H1 (cell line): ENCODE measurements around the gene GH2. TPM values are rescaled to one million over a fixed set of nuclear protein-coding genes. Genes with fewer than 3 reads are reported as not detected.
"Not testable (repeated sequence)": the region's sequence is repeated elsewhere in the genome, so short reads cannot be mapped to it uniquely, and the experiment has no call there.

Experiments
- CTCF ChIA-PET: fragments of 300-600 bp; sonication (Branson Sonifier 250); formaldehyde crosslinking; loops from one replicate; lab custom pipeline; 2021; ENCODE audit not compliant: partially characterized antibody; lab: Charles Lee
- POLR2A ChIA-PET: fragments of 300-600 bp; sonication (Branson Sonifier 250); formaldehyde crosslinking; loops from one replicate; lab custom pipeline; 2021; ENCODE audit warnings: inconsistent platforms; ENCODE audit not compliant: partially characterized antibody; lab: Charles Lee
- DNase-seq, 2 experiments: peaks; one replicate each; pipeline versions ENCODE4 v3.0.0 to v3.0.0-alpha.2; 2010 to 2022; ENCODE audit warnings: low spot score in 2 of 2, low read depth in 1 of 2, mixed read lengths in 1 of 2
- FAIRE-seq: peaks from 2 replicates; lab custom pipeline; 2011; peaks lifted over from hg19 to GRCh38; lab: Jason Lieb, UNC
- H2AFZ ChIP-seq: 2 replicates; pipeline ENCODE4 v1.8.1; 2012; ENCODE audit warnings: low read length, inconsistent platforms
- H2AK5ac ChIP-seq: 2 replicates; pipeline ENCODE4 v1.6.1; 2013; ENCODE audit warnings: low read depth, low read length
- H2BK120ac ChIP-seq: replicated peaks from 2 replicates; pipeline ENCODE3; 2013; ENCODE audit warnings: low read depth, low read length, inconsistent platforms
- H2BK12ac ChIP-seq: 2 replicates; pipeline ENCODE4 v1.6.1; 2013; ENCODE audit warnings: low read depth, low read length
- H2BK15ac ChIP-seq: 2 replicates; pipeline ENCODE4 v1.6.1; 2013; ENCODE audit warnings: low read length
- H2BK20ac ChIP-seq: 2 replicates; pipeline ENCODE4 v1.6.1; 2013; ENCODE audit warnings: low read length
- H2BK5ac ChIP-seq: 2 replicates; pipeline ENCODE4 v1.6.1; 2013; ENCODE audit warnings: low read depth, low read length
- H3K14ac ChIP-seq: 2 replicates; pipeline ENCODE4 v1.6.1; 2013; ENCODE audit warnings: inconsistent platforms; ENCODE audit not compliant: insufficient read length
- H3K18ac ChIP-seq: 2 replicates; pipeline ENCODE4 v1.6.1; 2013; ENCODE audit warnings: low read length; ENCODE audit errors: extremely low read depth
- H3K23ac ChIP-seq: 2 replicates; pipeline ENCODE4 v1.6.1; 2013; ENCODE audit warnings: inconsistent platforms; ENCODE audit not compliant: insufficient read length
- H3K23me2 ChIP-seq: 2 replicates; pipeline ENCODE4 v1.6.1; 2013; ENCODE audit warnings: low read depth, low read length
- H3K27ac ChIP-seq: 2 replicates; pipeline ENCODE4 v1.6.1; 2011; ENCODE audit warnings: low read depth, low read length, inconsistent platforms
- H3K27me3 ChIP-seq, 4 experiments: replicated peaks in 1 of 4; 1 replicate in 1 of 4; 2 replicates in 3 of 4; pipeline versions ENCODE4 v1.6.1 to v1.8.1; 2011 to 2013; ENCODE audit warnings: low read length in 3 of 4, mild to moderate bottlenecking in 3 of 4, inconsistent platforms in 2 of 4, mixed read lengths in 2 of 4, moderate library complexity in 1 of 4; ENCODE audit not compliant: control insufficient read depth in 3 of 4, insufficient read depth in 3 of 4; ENCODE audit errors: extremely low read depth in 1 of 4
- H3K36me3 ChIP-seq, 4 experiments: 2 replicates each; pipeline versions ENCODE4 v1.6.1 to v1.8.1; 2011 to 2013; ENCODE audit warnings: mild to moderate bottlenecking in 4 of 4, low read length in 3 of 4, moderate library complexity in 2 of 4, control low read depth in 1 of 4, inconsistent platforms in 1 of 4; ENCODE audit not compliant: insufficient read depth in 4 of 4, control insufficient read depth in 2 of 4
- H3K4ac ChIP-seq: replicated peaks from 2 replicates; pipeline ENCODE3; 2013; ENCODE audit warnings: low read length, low read depth, mixed read lengths, inconsistent platforms; ENCODE audit not compliant: insufficient read length
- H3K4me1 ChIP-seq, 4 experiments: replicated peaks in 1 of 4; 1 replicate in 1 of 4; 2 replicates in 3 of 4; pipeline versions ENCODE4 v1.6.1 to v1.8.1; 2011 to 2013; ENCODE audit warnings: low read length in 3 of 4, inconsistent platforms in 2 of 4, mixed read lengths in 1 of 4; ENCODE audit not compliant: insufficient read depth in 4 of 4, control insufficient read depth in 3 of 4
- H3K4me2 ChIP-seq, 2 experiments: 2 replicates each; pipeline versions ENCODE4 v1.6.1 to v1.8.1; 2011 to 2013; ENCODE audit warnings: low read depth in 2 of 2, low read length in 2 of 2, control low read depth in 1 of 2, inconsistent platforms in 1 of 2, mild to moderate bottlenecking in 1 of 2; ENCODE audit not compliant: insufficient read depth in 1 of 2
- H3K4me3 ChIP-seq, 4 experiments: fragments of 200-600, 300-600 bp in 1 of 4; sonication (generic), shearing (Covaris generic), sonication (Bioruptor Twin) in 1 of 4; 2 replicates each; pipeline versions ENCODE4 v1.5.1 to v1.8.1; 2011 to 2016; ENCODE audit warnings: low read length in 4 of 4, low read depth in 3 of 4, control low read depth in 2 of 4, inconsistent platforms in 2 of 4, mild to moderate bottlenecking in 2 of 4, mixed read lengths in 1 of 4, moderate library complexity in 1 of 4; ENCODE audit not compliant: insufficient read depth in 2 of 4; ENCODE audit errors: extremely low read depth in 1 of 4
- H3K56ac ChIP-seq: replicated peaks from 2 replicates; pipeline ENCODE3; 2013; ENCODE audit warnings: low read depth, mild to moderate bottlenecking, mixed read lengths, low read length, inconsistent platforms; ENCODE audit not compliant: insufficient read length
- H3K79me1 ChIP-seq: 2 replicates; pipeline ENCODE4 v1.6.1; 2013; ENCODE audit warnings: low read depth, low read length, control low read depth
- H3K79me2 ChIP-seq, 2 experiments: 2 replicates each; pipeline versions ENCODE4 v1.6.1 to v1.8.1; 2012 to 2013; ENCODE audit warnings: low read length in 2 of 2, mild to moderate bottlenecking in 2 of 2, inconsistent platforms in 1 of 2; ENCODE audit not compliant: insufficient read depth in 2 of 2, control insufficient read depth in 1 of 2
- H3K9ac ChIP-seq, 4 experiments: replicated peaks in 1 of 4; 1 replicate in 1 of 4; 2 replicates in 3 of 4; pipeline versions ENCODE4 v1.6.1 to v1.8.1; 2011 to 2013; ENCODE audit warnings: low read depth in 3 of 4, low read length in 3 of 4, control low read depth in 2 of 4, mild to moderate bottlenecking in 2 of 4, moderate library complexity in 2 of 4, inconsistent platforms in 1 of 4; ENCODE audit errors: extremely low read depth in 1 of 4
- H3K9me3 ChIP-seq, 2 experiments: 2 replicates each; pipeline versions ENCODE4 v1.6.1 to v1.8.1; 2012 to 2013; ENCODE audit warnings: mild to moderate bottlenecking in 2 of 2, moderate library complexity in 2 of 2, control low read depth in 1 of 2, inconsistent platforms in 1 of 2, low read depth in 1 of 2, low read length in 1 of 2, mixed read lengths in 1 of 2; ENCODE audit not compliant: insufficient read depth in 2 of 2
- H4K20me1 ChIP-seq, 2 experiments: replicated peaks in 1 of 2; 2 replicates each; pipeline versions ENCODE3 to v1.8.1; 2011 to 2013; ENCODE audit warnings: inconsistent platforms in 2 of 2, low read length in 2 of 2, mild to moderate bottlenecking in 1 of 2; ENCODE audit not compliant: insufficient read depth in 2 of 2, control insufficient read depth in 1 of 2
- H4K5ac ChIP-seq: 2 replicates; pipeline ENCODE4 v1.6.1; 2013; ENCODE audit warnings: low read length, low read depth, mixed read lengths, inconsistent platforms; ENCODE audit not compliant: insufficient read length
- H4K8ac ChIP-seq: 2 replicates; pipeline ENCODE4 v1.8.0; 2013; ENCODE audit warnings: mild to moderate bottlenecking, moderate library complexity, low read length, inconsistent platforms; ENCODE audit not compliant: insufficient read depth; ENCODE audit errors: extremely low read depth
- H4K91ac ChIP-seq: replicated peaks from 2 replicates; pipeline ENCODE3; 2013; ENCODE audit warnings: low read length, mixed read lengths, inconsistent platforms; ENCODE audit not compliant: insufficient read length
- WGBS, 2 experiments: shearing (Covaris generic) in 1 of 2; methylation state at CpG; one replicate each; pipeline versions ENCODE4 v1.1.6 to v1.1.7; 2013 to 2015; ENCODE audit warnings: low lambda C conversion rate in 2 of 2, mixed read lengths in 2 of 2, inconsistent platforms in 1 of 2, low coverage in 1 of 2, missing lambda C conversion rate in 1 of 2; ENCODE audit not compliant: insufficient replicate concordance in 2 of 2, insufficient coverage in 1 of 2, insufficient read length in 1 of 2; ENCODE audit errors: extremely low coverage in 1 of 2, missing lambda C conversion rate in 1 of 2; 5-methylcytosine and 5-hydroxymethylcytosine counted together
- polyA plus RNA-seq, 7 experiments: library from polyadenylated mRNA; depleted of rRNA in 3 of 7; stranded (reverse) in 5 of 7; unstranded in 2 of 7; fragments of >200 nt in 5 of 7; fragments of 200-250 nt in 2 of 7; gene quantifications; 1 replicate in 5 of 7; 2 replicates in 1 of 7; 4 replicates in 1 of 7; pipeline versions ENCODE4 v1.2.1 to v1.2.3, GENCODE V29; 2011 to 2013; ENCODE audit warnings: missing spikeins in 2 of 7, mixed read lengths in 2 of 7
- total RNA-seq: library from RNA; stranded (reverse); fragmentation: NEBNext Ultra II Directional; extraction: Animal tissue kit (Norgen Biotek cat#: 25700); gene quantifications from 2 replicates; pipeline ENCODE4 v1.2.1, GENCODE V29; 2021

GH2 gene
- total and polyA plus RNA-seq, 2 of the 8 experiments (the other 6 are each of a cell fraction or from before 2014, with no cell fraction given), result 0.60 to 1.5 TPM

- H3K4me3 ChIP-seq, H3K79me1 ChIP-seq, H4K91ac ChIP-seq, H3K36me3 ChIP-seq, H3K18ac ChIP-seq, H3K4me1 ChIP-seq, H2BK120ac ChIP-seq, H4K5ac ChIP-seq, H3K23me2 ChIP-seq, H3K4me2 ChIP-seq, FAIRE-seq, H3K79me2 ChIP-seq, H4K8ac ChIP-seq, H2BK15ac ChIP-seq, H3K23ac ChIP-seq, H3K14ac ChIP-seq, H4K20me1 ChIP-seq, H2BK12ac ChIP-seq, H3K27ac ChIP-seq, H2AK5ac ChIP-seq, H3K4ac ChIP-seq, CTCF ChIA-PET, H2AFZ ChIP-seq, H2BK5ac ChIP-seq, H3K9me3 ChIP-seq, H3K9ac ChIP-seq, H3K27me3 ChIP-seq, DNase-seq, POLR2A ChIA-PET, H2BK20ac ChIP-seq, H3K56ac ChIP-seq: not testable (repeated sequence)
- 86% methylated on average over 1 of the region's 10 CpGs; no CpG with 5 or more reads in 1 of the 2 experiments for WGBS, 2 experiments
These were observed 13.1 kb upstream of the GH2 start for GRCh38 chr17:63894821-63895220.

DNA sequence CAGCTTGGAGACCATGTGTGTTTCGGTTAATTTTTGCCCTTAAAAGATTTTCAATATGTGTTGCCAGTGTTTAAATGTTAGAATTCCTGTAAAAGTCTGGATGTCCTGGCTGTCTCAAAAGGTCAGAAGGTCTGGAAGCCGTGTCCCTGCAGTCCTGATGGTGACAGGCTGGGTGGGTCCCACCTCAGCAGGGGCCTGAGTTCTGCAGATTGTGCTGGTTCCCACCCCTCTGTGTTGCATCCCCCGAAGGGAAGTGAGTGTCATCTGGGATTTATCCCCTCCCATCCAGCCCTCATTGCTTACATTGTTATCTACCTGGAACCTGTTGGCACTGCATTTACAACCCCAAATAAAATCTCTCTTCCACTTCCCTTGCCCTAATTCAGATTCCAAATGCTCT is 12.3 kb upstream of the GH2 start:
- H3K56ac ChIP-seq, H3K27me3 ChIP-seq, H3K36me3 ChIP-seq, H4K20me1 ChIP-seq, H3K79me1 ChIP-seq, H3K23ac ChIP-seq, H3K23me2 ChIP-seq, H2BK12ac ChIP-seq, H3K14ac ChIP-seq, H3K27ac ChIP-seq, H4K91ac ChIP-seq, H3K9ac ChIP-seq, H3K9me3 ChIP-seq, H2BK20ac ChIP-seq, DNase-seq, H3K4me3 ChIP-seq, H4K5ac ChIP-seq, H3K4me1 ChIP-seq, H2AK5ac ChIP-seq, H2BK5ac ChIP-seq, H2BK120ac ChIP-seq, H3K4me2 ChIP-seq, H2AFZ ChIP-seq, POLR2A ChIA-PET, H3K4ac ChIP-seq, H4K8ac ChIP-seq, FAIRE-seq, H3K18ac ChIP-seq, H3K79me2 ChIP-seq, H2BK15ac ChIP-seq: not testable (repeated sequence)
- WGBS, 2 experiments, result 92% methylated on average over 1 of the region's 3 CpGs; no CpG with 5 or more reads in 1 of the 2 experiments
- CTCF ChIA-PET, result interaction anchor here (1.0 to 7.2 kb wide), 2 partner anchors 10 to 12 kb away, joined by 3 to 87 read pairs; no protein-coding TSS in a partner anchor
